Panc1 (cell line): ENCODE measurements around the gene LCOR. TPM values are rescaled to one million over a fixed set of nuclear protein-coding genes. Genes with fewer than 3 reads are reported as not detected.

Experiments
- ATAC-seq: fragments of 200-7000 bp; cut with Tn5 transposase; 2 replicates; pipeline ENCODE4 v1.9.1; 2020; ENCODE audit warnings: mild to moderate bottlenecking, moderate library complexity
- BruUV-seq: library from RNA; stranded (reverse); fragments of 400-500 nt; replicated peaks from 2 replicates; lab custom pipeline; 2021; lab: Mats Ljungman, UMichigan
- CTCF ChIA-PET: fragments of 300-600 bp; sonication (Branson Sonifier 250); formaldehyde crosslinking; loops from one replicate; lab custom pipeline; 2022; ENCODE audit warnings: antibody characterized with exemption; lab: Charles Lee
- POLR2A ChIA-PET: fragments of 300-600 bp; sonication (Branson Sonifier 250); formaldehyde crosslinking; loops from one replicate; lab custom pipeline; 2022; ENCODE audit warnings: antibody characterized with exemption; lab: Charles Lee
- DNase-seq: peaks from one replicate; pipeline ENCODE4 v3.0.0-alpha.2; 2010; ENCODE audit warnings: low read depth, low spot score
- H3K27ac ChIP-seq: 2 replicates; pipeline ENCODE4 v1.5.1; 2011; ENCODE audit warnings: mild to moderate bottlenecking, low read length, inconsistent platforms
- H3K27me3 ChIP-seq: fragments of 200-500 bp; sonication (Bioruptor generic); 2 replicates; pipeline ENCODE4 v1.6.0; 2014; ENCODE audit warnings: low read length, inconsistent platforms; ENCODE audit not compliant: control insufficient read depth, insufficient read depth
- H3K36me3 ChIP-seq: fragments of 200-500 bp; sonication (Bioruptor generic); 2 replicates; pipeline ENCODE4 v1.5.1; 2014; ENCODE audit warnings: inconsistent platforms, mild to moderate bottlenecking, low read length, moderate library complexity; ENCODE audit not compliant: control insufficient read depth, insufficient read depth
- H3K4me1 ChIP-seq: 2 replicates; pipeline ENCODE4 v1.5.1; 2011; ENCODE audit warnings: inconsistent platforms, mild to moderate bottlenecking, low read length, moderate library complexity; ENCODE audit not compliant: control insufficient read depth, insufficient read depth
- H3K4me3 ChIP-seq, 2 experiments: 2 replicates each; pipeline ENCODE4 v1.5.1; 2011 to 2012; ENCODE audit warnings: low read depth in 2 of 2, low read length in 2 of 2, mild to moderate bottlenecking in 2 of 2, inconsistent platforms in 1 of 2, moderate library complexity in 1 of 2
- H3K9me3 ChIP-seq: fragments of 200-500 bp; sonication (Bioruptor generic); 2 replicates; pipeline ENCODE4 v1.5.1; 2014; ENCODE audit warnings: low read depth, mild to moderate bottlenecking, inconsistent platforms, low read length, moderate library complexity; ENCODE audit not compliant: control insufficient read depth, insufficient read depth
- POLR2AphosphoS5 ChIP-seq: IDR thresholded peaks from 2 replicates; pipeline ENCODE4 v1.6.1; 2012; ENCODE audit warnings: mild to moderate bottlenecking, low read depth, low read length, moderate library complexity
- SIN3A ChIP-seq: IDR thresholded peaks from 2 replicates; pipeline ENCODE4 v1.6.1; 2012; ENCODE audit warnings: low read depth, mild to moderate bottlenecking, low read length, moderate library complexity, borderline replicate concordance; ENCODE audit not compliant: insufficient read depth
- TCF7L2 ChIP-seq: IDR thresholded peaks from 2 replicates; pipeline ENCODE4 v1.6.1; 2011; ENCODE audit warnings: mild to moderate bottlenecking, low read depth, low read length, inconsistent platforms
- in situ Hi-C: cut with HindIII; loops from 2 replicates; pipeline ENCODE4 v1.10.0; 2016; ENCODE audit warnings: low sequenced_read_pairs, low pct_unique_long_range_greater_than_20kb
- intact Hi-C: fragments of 100-400 bp; cut with micrococcal nuclease; formaldehyde crosslinking; loops from one replicate; pipeline ENCODE4 v1.10.0; 2022; ENCODE audit not compliant: unreplicated experiment
- total RNA-seq: library from RNA; stranded (reverse); gene quantifications from one replicate; pipeline ENCODE4 v1.2.1, GENCODE V29; 2021; ENCODE audit not compliant: unreplicated experiment
- TF ChIP-seq, protein P1 (sequence below), 2 experiments: IDR thresholded peaks; 2 replicates each; pipeline ENCODE4 v1.6.1; 2011 to 2012; ENCODE audit warnings: low read depth in 2 of 2, control low read depth in 1 of 2, low read length in 1 of 2, mild to moderate bottlenecking in 1 of 2, moderate library complexity in 1 of 2; ENCODE audit not compliant: insufficient read depth in 1 of 2
- TF ChIP-seq, protein P2 (sequence below): fragments of 450-650 bp; IDR thresholded peaks from 2 replicates; pipeline ENCODE4 v1.5.1; 2017; ENCODE audit warnings: mild to moderate bottlenecking

The LCOR gene
- total RNA-seq, 1 experiment from 2014 or later: 58.0 TPM

DNA sequence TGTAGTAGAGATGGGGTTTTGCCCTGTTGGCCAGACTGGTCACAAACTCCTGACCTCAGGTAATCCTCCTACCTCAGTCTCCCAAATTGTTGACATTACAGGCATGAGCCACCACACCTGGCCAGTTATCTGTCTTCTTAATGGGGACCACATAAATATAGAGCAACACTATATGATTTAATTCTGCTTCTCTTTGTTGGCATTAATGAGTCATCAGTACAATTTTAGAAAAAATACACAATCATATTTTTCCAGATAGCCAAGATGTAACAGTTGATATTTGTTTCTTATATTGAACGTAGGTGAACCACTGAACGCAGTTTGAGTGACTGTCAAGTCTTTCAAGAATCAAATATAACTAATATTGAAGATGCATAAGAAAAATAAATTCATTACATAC is 48.5 kb downstream of the LCOR start:
- TF ChIP-seq, protein P1, sequence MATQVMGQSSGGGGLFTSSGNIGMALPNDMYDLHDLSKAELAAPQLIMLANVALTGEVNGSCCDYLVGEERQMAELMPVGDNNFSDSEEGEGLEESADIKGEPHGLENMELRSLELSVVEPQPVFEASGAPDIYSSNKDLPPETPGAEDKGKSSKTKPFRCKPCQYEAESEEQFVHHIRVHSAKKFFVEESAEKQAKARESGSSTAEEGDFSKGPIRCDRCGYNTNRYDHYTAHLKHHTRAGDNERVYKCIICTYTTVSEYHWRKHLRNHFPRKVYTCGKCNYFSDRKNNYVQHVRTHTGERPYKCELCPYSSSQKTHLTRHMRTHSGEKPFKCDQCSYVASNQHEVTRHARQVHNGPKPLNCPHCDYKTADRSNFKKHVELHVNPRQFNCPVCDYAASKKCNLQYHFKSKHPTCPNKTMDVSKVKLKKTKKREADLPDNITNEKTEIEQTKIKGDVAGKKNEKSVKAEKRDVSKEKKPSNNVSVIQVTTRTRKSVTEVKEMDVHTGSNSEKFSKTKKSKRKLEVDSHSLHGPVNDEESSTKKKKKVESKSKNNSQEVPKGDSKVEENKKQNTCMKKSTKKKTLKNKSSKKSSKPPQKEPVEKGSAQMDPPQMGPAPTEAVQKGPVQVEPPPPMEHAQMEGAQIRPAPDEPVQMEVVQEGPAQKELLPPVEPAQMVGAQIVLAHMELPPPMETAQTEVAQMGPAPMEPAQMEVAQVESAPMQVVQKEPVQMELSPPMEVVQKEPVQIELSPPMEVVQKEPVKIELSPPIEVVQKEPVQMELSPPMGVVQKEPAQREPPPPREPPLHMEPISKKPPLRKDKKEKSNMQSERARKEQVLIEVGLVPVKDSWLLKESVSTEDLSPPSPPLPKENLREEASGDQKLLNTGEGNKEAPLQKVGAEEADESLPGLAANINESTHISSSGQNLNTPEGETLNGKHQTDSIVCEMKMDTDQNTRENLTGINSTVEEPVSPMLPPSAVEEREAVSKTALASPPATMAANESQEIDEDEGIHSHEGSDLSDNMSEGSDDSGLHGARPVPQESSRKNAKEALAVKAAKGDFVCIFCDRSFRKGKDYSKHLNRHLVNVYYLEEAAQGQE (IDR thresholded peaks at IDR 0.05; ENCODE audit: insufficient read depth in 1 of 2, low read depth in 2 of 2, low read length in 1 of 2): no peak
- TF ChIP-seq POLR2AphosphoS5 (no peak), TCF7L2 (no peak), SIN3A (no peak)
- TF ChIP-seq, protein P2, sequence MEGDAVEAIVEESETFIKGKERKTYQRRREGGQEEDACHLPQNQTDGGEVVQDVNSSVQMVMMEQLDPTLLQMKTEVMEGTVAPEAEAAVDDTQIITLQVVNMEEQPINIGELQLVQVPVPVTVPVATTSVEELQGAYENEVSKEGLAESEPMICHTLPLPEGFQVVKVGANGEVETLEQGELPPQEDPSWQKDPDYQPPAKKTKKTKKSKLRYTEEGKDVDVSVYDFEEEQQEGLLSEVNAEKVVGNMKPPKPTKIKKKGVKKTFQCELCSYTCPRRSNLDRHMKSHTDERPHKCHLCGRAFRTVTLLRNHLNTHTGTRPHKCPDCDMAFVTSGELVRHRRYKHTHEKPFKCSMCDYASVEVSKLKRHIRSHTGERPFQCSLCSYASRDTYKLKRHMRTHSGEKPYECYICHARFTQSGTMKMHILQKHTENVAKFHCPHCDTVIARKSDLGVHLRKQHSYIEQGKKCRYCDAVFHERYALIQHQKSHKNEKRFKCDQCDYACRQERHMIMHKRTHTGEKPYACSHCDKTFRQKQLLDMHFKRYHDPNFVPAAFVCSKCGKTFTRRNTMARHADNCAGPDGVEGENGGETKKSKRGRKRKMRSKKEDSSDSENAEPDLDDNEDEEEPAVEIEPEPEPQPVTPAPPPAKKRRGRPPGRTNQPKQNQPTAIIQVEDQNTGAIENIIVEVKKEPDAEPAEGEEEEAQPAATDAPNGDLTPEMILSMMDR: no peak
- no peaks in the 10 kb centered on the region for H3K36me3 ChIP-seq
- no peaks in the 10 kb centered on the region for H3K27me3 ChIP-seq
- intact Hi-C loops: no loop called here
- H3K9me3 ChIP-seq: no peaks in the 10 kb centered on the region
- no peak overlapping the region for H3K4me3 ChIP-seq
- POLR2A ChIA-PET: no interaction called here
- no TSS peak for BruUV-seq
- no peak overlapping the region for H3K27ac ChIP-seq
- in situ Hi-C loops: no loop called here
- ATAC-seq (no peak), DNase-seq (no peak)
- peaks cover 5% of the 10 kb centered on the region; the same call in 1 of the 2 replicates for H3K4me1 ChIP-seq
- CTCF ChIA-PET: no interaction called here

DNA sequence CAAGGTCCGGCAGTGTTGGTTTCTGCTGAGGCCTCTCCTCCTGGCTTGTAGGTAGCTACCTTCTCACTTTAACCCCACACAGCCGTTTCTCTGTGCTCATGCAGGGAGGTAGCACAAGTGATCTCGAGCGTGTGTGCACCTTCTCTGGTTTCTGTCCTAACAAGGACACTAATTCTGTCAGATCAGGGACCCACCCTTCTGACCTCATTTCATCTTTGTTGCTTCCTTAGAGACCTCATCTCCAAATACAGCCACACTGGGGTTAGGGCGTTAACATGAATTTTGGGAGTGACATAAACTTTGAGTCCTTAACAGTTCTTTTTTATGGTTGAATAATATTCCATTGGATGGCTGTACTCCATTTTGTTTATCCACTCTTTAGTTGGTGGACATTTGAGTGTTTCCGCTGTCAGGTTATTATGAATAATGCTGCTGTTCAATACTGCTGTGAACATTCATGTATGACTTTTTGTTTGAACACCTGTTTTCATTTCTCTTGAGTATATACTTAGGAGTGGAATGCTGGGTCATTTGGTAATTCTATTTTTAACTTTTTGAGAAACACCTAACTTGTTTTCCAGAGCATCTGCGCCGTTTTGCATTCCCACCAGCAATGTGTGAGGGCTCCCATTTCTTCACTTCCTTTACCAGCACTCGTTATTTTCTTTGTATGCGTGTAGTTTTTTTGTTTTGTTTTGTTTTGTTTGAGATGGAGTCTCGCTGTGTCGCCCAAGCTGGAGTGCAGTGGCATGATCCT is 57.5 kb downstream of the LCOR start:
- H3K9me3 ChIP-seq: peaks cover 8% of the 10 kb centered on the region; the same call in 1 of the 2 replicates
- 0 out of 2 replicates have a peak, but pooled peaks cover 2% of the 10 kb centered on the region for H3K4me1 ChIP-seq
- no peaks in the 10 kb centered on the region for H3K27me3 ChIP-seq
- TF ChIP-seq, protein P2: no peak
- no peak for TF ChIP-seq SIN3A
- TF ChIP-seq, protein P1 (IDR thresholded peaks at IDR 0.05; ENCODE audit: insufficient read depth in 1 of 2, low read depth in 2 of 2, low read length in 1 of 2): no peak
- no peak for TF ChIP-seq TCF7L2
- no peak for TF ChIP-seq POLR2AphosphoS5
- no peak for DNase-seq
- H3K4me3 ChIP-seq: no peak overlapping the region
- POLR2A ChIA-PET: no interaction called here
- intact Hi-C loops (no loop called here), in situ Hi-C loops (no loop called here)
- CTCF ChIA-PET: no interaction called here
- no peaks in the 10 kb centered on the region for H3K36me3 ChIP-seq
- BruUV-seq: no TSS peak
- no peak overlapping the region for H3K27ac ChIP-seq
- ATAC-seq: no peak
